Keratinocyte (primary cell): ENCODE data around the gene LEMD1.

ENCODE experiments used
- EZH2 ChIP-seq: IDR thresholded peaks from one replicate; pipeline ENCODE4 v1.6.1; 2012; ENCODE audit warnings: inconsistent platforms, mild to moderate bottlenecking, low read length, moderate library complexity
- TF ChIP-seq, protein P1 (sequence below), 3 experiments: IDR thresholded peaks in 1 of 3; conservative IDR thresholded peaks in 1 of 3; optimal IDR thresholded peaks in 1 of 3; 2 replicates in 2 of 3; 3 replicates in 1 of 3; pipeline versions ENCODE3 to v1.5.1; 2011; ENCODE audit warnings: low read length in 3 of 3, mild to moderate bottlenecking in 3 of 3, moderate library complexity in 2 of 3, control low read depth in 1 of 3, inconsistent platforms in 1 of 3; ENCODE audit not compliant: insufficient read depth in 2 of 3; ENCODE audit errors: extremely low read depth in 1 of 3

DNA sequence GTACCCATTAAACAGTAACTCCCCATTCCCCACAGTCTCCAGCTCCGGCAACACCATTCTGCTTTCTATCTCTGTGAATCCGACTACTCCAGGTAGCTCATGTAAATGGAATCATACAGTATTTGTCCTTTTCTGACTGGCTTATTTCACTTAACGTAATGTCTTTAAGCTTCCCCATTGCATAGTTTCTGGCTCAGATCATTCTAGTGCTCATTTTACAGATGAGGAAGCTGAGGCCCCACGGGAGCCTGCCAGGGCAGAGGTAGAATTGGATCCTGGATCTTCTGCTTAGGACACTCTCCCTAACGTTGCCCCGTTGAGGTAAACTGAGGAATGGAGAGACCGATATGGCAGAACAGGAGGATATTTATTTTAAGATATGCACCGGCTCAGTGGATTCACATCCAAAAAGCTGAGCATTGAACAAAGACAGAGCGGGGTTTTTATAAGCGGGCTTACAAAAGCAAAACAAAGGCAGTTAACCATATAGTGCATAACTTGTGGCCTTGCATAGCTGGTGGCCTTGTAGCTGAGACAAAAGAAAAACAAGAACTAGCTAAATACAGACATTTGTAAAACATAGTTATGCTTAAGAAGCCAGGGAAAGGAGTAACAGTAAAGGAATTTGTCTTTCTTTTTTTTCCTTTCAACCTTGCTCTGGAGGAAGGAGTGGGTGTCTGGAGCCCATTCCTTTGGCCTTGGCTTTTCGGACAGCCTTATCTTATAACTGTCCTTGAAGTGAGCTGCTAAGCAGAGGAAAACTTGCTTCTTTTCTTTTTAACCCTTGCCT lies 49.8 kb downstream of the LEMD1 start:
- no peak for TF ChIP-seq EZH2
- TF ChIP-seq, protein P1, sequence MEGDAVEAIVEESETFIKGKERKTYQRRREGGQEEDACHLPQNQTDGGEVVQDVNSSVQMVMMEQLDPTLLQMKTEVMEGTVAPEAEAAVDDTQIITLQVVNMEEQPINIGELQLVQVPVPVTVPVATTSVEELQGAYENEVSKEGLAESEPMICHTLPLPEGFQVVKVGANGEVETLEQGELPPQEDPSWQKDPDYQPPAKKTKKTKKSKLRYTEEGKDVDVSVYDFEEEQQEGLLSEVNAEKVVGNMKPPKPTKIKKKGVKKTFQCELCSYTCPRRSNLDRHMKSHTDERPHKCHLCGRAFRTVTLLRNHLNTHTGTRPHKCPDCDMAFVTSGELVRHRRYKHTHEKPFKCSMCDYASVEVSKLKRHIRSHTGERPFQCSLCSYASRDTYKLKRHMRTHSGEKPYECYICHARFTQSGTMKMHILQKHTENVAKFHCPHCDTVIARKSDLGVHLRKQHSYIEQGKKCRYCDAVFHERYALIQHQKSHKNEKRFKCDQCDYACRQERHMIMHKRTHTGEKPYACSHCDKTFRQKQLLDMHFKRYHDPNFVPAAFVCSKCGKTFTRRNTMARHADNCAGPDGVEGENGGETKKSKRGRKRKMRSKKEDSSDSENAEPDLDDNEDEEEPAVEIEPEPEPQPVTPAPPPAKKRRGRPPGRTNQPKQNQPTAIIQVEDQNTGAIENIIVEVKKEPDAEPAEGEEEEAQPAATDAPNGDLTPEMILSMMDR (optimal IDR thresholded peaks at IDR 0.05 in 1 of 3, IDR thresholded peaks at IDR 0.05 in 1 of 3, conservative IDR thresholded peaks at IDR 0.05 in 1 of 3; ENCODE audit: extremely low read depth in 1 of 3, insufficient read depth in 2 of 3, low read length in 3 of 3), result no peak
